ENCODE data around the gene CPA1. TPM values are rescaled to one million over a fixed set of nuclear protein-coding genes. Genes with fewer than 3 reads are reported as not detected.
"Not testable (repeated sequence)": the region's sequence is repeated elsewhere in the genome, so short reads cannot be mapped to it uniquely, and the experiment has no call there.

The CPA1 gene
- total RNA-seq, 1 donor = 0.86 TPM

DNA sequence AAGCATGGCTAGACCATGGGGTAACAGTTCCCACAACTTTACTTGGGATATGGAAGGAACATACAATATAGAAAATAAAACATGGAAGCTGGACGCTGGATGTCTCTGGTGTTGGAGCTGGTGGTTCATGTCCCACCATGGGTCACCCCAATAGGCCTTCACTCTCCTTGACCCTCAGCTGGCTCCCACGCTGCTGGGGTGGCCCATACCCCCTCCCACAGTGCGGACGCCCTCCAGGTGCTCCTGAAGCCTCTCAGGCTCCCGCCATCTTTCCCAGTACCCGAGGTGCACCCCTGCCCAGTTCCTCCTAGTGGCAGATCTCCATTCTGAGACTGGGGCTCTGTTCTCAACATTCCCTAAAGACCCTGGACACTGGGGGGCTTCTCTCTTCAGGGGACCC, 5.8 kb upstream of the CPA1 start:
- DNase-seq (ENCODE audit: low read depth) = no peak
- no peak overlapping the region for H3K4me3 ChIP-seq (ENCODE audit: low read depth, low read length)
- TF ChIP-seq, protein P1, sequence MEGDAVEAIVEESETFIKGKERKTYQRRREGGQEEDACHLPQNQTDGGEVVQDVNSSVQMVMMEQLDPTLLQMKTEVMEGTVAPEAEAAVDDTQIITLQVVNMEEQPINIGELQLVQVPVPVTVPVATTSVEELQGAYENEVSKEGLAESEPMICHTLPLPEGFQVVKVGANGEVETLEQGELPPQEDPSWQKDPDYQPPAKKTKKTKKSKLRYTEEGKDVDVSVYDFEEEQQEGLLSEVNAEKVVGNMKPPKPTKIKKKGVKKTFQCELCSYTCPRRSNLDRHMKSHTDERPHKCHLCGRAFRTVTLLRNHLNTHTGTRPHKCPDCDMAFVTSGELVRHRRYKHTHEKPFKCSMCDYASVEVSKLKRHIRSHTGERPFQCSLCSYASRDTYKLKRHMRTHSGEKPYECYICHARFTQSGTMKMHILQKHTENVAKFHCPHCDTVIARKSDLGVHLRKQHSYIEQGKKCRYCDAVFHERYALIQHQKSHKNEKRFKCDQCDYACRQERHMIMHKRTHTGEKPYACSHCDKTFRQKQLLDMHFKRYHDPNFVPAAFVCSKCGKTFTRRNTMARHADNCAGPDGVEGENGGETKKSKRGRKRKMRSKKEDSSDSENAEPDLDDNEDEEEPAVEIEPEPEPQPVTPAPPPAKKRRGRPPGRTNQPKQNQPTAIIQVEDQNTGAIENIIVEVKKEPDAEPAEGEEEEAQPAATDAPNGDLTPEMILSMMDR (IDR thresholded peaks at IDR 0.05; ENCODE audit: insufficient read depth, low read depth, low read length) = no peak

DNA sequence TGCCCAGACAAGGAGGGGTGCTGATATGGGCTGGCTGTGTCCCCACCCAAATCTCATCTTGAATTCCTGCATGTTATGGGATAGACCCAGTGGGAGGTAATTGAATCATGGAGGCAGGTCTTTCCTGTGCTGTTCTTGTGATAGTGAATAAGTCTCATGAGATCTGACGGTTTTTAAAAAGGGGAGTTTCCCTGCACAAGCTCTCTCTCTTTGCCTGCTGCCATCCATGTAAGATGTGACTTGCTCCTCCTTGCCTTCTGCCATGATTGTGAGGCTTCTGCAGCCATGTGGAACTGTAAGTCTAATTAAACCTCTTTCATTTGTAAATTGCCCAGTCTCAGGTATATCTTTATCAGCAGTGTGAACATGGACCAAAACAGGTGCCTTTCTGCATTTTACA, 3.8 kb upstream of the CPA1 start:
- not testable (repeated sequence) for H3K4me3 ChIP-seq (ENCODE audit: low read depth, low read length); DNase-seq (ENCODE audit: low read depth)

DNA sequence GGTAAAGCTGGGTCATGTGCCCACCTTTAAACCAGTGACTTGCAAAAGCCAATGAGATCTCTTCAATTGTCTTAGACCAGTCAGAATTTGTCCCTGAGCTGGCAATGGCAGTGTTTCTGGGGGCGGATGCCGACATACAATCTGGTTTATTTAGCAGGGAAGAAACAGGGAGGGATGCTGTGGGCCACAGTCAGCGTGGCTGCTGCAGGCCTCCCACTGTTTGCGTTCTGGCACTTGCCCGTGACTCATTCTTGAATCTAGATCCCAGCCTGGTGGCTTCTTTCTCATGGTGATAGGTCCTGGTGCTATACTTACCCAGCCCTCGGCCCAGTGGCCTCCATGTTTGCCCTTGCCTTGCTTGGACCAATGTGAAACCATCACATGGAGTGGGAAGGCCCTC, 3.1 kb upstream of the CPA1 start:
- TF ChIP-seq, protein P1 (IDR thresholded peaks at IDR 0.05; ENCODE audit: insufficient read depth, low read depth, low read length) = no peak
- no peak overlapping the region for H3K4me3 ChIP-seq (ENCODE audit: low read depth, low read length)
- DNase-seq (ENCODE audit: low read depth) = no peak

DNA sequence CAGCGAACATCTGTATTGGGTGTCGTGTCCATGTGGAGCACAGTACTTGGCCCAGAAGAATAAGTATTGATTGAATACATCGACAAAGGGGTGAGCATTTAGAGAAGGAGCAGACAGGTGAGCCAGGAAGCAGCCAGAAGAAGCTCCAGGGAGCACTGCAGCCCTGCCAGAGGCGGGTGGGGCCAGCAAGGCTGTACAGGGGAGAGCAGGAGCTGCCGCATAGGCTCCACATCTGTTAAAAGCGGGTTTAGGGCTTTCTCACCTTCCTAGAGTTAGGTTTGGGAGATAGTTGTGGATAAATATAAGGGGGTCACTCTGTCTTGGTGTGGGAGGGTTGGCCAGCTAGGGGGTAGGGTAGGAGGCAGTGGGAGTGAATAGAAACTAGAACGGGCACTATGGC, 1.3 kb upstream of the CPA1 start:
- no peak for DNase-seq (ENCODE audit: low read depth)
- TF ChIP-seq, protein P1 (IDR thresholded peaks at IDR 0.05; ENCODE audit: insufficient read depth, low read depth, low read length) = no peak
- H3K4me3 ChIP-seq (ENCODE audit: low read depth, low read length) = no peak overlapping the region

DNA sequence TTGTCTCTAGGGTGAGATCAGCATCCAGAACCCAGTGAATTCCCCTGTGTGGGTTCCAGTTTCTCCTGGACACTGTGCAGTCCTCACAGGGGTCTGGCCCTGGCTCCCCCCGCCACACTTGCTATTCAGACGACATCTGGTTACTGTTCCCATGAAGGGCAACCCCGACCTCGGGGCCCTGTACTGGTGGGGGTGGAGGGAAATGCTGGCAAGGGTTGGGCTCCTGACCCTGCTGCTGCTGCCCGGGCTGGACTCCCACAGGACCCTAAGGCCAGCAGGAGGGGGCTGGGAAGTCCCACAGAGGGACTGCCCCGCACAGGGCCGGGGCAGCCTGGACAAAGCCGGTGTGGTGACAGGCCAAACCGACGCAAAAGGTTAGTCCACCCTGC, 768 bp upstream of the CPA1 start:
- no peak overlapping the region for H3K4me3 ChIP-seq (ENCODE audit: low read depth, low read length)
- TF ChIP-seq, protein P1 (IDR thresholded peaks at IDR 0.05; ENCODE audit: insufficient read depth, low read depth, low read length) = no peak
- no peak for DNase-seq (ENCODE audit: low read depth)

DNA sequence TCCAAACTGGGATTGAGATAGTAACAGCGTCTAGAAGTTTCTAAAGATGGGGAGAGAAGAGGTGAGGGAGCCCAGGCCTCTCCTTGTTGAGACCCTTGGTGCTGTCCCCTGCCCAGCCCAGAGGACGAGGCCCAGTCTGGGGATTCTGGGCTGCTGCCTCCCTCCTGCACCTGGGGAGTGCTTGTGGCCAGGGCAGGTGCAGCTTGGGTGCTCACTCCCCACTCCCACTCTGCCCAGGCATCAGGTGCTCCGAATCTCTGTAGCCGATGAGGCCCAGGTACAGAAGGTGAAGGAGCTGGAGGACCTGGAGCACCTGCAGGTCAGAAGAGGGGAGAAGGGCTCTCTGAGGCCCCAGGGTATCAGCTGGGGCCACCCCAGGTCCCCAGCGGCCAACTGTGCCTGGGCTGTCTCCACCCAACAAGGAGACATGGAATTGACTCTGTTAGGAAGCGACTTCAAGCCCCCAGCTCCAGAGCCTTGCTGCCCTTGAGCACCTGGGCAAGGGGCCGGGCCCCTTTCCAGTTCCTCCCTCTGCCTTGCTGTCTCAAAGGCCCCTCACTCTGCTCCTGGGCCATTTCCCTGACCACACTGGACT, 664 bp downstream of the CPA1 start:
- no peak for DNase-seq (ENCODE audit: low read depth)
- TF ChIP-seq, protein P1 (IDR thresholded peaks at IDR 0.05; ENCODE audit: insufficient read depth, low read depth, low read length) = no peak
- H3K4me3 ChIP-seq (ENCODE audit: low read depth, low read length) = no peak overlapping the region

DNA sequence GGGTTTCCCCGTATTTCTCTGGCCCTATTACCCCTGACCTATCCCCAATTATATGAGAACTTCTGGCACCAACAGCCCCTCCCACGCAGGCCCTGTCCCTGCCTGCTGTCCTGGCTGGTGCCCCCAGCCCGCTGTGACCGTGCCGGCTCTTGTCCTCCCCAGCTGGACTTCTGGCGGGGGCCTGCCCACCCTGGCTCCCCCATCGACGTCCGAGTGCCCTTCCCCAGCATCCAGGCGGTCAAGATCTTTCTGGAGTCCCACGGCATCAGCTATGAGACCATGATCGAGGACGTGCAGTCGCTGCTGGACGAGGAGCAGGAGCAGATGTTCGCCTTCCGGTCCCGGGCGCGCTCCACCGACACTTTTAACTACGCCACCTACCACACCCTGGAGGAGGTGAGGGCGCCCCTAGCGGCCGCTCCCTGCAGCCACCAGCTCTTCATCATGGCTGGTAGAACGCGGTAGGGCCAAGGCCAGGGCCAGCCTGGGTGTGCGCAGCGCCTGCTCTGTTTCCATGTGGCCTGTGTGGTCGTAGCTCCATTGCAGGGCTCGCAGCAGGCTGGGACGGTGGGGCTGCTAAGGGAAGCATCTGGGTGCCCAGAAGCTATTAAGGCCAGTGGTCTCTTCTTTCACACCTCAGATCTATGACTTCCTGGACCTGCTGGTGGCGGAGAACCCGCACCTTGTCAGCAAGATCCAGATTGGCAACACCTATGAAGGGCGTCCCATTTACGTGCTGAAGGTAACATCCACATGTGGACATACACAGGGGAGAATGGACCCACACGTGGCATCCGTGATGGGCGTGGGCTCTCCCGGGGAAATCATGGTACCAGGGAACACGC, 1.4 kb downstream of the CPA1 start:
- TF ChIP-seq, protein P1 (IDR thresholded peaks at IDR 0.05; ENCODE audit: insufficient read depth, low read depth, low read length) = peak; percentile 7
- no peak overlapping the region for H3K4me3 ChIP-seq (ENCODE audit: low read depth, low read length)
- DNase-seq (ENCODE audit: low read depth) = no peak

All from fibroblast of villous mesenchyme (primary cell).